NCI-H2081 (cell line): ENCODE data around the gene DNAJC30.

ENCODE experiments used
- DNase-seq, 2 experiments: peaks; one replicate each; lab custom pipeline; 2025; lab: John Stamatoyannopoulos, UW

Gene DNAJC30

DNA sequence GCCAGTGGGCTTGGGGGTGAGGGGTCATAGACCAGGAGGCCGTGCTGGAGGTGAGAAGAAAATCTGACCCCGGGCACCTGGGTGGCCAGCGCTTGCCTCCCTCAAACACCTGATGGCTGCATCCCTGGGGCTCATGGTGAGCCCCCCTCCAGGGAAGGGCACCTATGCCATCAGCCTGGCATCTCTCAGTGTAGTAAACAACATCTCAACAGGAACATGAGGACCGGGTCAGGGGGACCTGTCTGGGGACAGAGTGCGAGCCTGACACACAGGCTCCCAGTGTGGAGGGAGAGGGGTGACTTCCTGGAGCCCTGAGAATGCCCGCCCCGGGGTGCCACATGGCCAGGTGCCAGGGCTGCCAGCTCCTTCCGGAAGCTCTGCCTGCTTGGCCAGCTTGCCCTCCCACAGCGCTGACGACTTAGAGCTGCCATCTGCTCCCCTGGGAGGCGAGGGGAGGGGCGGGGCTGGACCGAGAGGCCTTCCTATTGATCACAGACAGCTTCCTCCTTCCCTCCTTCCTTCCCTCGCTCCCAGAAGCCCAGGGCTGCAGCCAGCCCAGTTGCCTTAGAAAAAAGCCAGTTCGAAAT, 23.9 kb upstream of the DNAJC30 start:
- peak; percentile 89 to 95 for DNase-seq

DNA sequence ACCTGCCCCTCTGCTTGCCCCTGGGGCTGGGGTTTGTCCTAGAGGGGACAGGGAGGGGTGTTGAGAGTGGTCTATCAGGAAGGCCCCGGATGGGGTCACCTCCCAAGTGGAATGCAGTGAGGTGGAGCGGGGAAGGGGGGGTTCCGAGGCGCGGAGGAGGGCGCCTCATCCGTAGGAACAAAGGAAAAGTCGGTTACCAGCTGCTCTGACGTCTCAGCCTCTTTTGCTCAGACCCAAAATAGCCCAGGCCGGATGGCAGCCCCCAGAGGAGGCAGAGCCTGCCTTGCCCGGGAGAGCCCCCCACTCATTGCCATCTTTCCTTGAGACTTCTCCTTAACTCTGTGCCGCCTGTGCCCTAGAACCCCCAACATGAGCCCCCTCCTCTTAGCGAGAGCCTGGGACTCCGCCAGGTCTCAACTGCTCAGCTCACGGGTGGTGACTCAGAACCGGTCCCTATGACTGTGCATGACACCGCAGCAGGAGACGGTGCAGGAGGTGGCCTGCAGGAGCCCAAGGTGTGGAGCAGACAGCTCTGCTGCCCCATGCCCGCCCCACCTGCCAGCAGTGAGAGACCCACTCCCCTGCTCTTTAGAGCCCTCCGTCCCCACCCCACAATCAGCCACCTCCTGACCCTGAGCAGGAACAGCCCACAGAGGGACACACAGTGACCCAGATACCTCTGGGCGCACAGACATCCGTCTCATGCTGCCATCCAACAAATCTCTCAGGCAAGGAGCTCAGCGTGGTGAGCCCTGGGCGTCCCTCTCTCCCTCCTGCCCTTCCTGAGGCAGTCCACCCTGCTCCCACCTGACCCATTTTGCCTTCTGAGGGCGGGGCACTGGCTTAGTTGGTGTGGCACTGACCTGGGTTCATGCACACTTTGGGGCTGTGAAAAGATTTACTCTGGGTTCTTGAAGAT, 23.1 kb upstream of the DNAJC30 start:
- peak in 1 of 2 experiments; percentile 39 for DNase-seq

DNA sequence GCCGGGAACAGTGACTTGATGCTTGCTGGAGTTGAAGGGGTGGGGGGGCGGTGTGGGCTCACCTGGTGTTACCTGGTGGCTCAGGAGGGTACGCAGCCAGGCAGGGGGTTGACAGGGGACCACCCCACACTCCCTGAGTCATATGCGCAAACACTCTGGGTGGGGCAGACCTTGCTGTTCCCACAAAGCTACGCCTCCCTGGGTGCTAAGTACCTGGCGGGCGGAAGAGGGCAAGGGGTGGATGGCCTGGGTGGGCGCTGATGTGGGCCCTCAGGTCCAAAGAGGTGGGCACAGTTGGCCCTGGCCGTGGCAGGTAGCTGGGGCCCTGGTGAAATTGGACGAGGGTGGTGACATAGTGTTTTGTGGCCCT, 22.3 kb upstream of the DNAJC30 start:
- no peak for DNase-seq

DNA sequence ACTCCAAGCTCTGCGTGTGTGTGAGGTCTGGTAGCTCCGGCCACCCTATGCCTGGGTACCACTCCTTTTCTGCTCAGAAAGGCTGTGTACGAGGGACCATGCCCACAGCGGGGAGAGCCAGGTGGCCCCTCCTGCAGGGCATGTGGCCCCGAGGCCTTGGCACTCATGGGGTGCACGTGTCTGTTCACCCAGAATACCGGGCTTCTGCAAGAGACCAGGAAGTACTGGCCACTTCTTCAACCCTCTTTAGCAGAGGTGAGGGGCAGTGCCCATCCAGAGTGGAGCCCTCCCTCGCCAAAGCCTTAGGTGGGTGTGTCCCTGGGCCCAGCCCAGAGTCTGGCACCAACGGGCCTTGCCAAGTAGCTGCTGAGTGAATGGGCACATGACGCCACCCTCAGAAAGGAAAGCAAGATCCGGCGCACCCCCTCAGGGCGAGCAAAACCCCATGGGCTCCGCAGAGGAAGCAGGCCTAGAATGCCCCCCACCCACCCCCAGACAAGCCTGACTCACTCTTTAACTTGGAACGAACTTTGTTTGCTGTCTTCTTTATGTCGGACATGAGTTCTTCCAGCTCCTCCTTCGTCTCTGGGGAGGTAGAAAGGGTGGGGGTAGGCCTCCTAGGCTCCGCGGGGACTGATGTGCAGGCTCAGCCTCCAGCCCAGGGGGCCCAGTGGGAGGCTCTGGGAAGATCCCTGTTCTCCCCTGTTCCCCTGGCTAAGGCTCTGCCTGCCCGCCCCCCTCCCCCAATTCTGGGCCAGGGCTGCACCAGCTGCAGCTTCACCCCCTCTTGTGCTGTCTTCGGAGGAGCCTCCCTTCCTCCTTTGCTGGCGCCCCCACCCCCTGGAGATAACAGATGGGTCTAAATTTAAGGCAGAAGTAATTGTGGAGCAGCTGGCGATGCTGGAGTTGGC, 21.6 kb upstream of the DNAJC30 start:
- peak; percentile 51 to 65 for DNase-seq

DNA sequence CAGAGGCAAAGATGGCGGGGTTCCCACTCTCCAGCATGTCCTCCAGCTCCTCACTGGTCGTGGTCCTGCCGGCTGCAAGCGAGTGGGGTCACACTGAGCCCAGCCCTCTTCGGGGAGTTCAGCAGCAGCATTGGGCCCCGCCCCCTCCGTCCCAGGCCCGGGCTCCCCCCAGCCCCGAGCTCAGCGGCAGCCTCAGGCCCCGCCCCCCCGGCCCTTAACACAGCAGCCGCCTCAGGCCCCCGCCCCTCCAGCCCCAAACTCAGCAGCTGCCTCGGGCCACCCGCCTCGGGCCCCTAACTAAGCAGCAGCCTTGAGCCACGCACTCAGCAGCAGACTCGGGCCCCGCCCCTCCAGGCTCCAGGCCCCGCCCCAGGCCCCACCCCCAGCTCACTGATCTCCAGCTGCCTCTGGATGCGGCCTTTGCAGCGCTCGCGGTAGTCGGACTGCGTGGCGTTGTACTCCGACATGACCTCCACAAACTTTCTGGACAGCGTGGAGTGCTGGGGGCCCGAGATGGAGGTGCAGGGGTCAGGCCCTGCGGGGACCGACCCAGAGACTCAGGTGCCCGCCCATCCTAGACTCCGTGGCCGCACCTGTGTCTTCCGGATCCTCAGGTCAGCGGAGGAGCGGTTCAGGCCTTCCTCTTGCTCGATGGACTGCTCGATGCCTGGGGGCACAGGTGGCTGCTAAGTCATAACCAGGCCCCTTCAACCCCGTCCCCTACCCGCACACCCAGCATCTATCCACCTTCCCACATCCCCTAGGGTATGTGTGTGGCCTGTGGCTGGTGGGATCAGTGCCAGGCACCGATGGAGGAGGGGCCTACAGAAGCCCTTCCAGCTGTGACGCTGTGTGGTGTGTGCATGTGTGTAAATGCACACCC, 20.7 kb upstream of the DNAJC30 start:
- no peak for DNase-seq

DNA sequence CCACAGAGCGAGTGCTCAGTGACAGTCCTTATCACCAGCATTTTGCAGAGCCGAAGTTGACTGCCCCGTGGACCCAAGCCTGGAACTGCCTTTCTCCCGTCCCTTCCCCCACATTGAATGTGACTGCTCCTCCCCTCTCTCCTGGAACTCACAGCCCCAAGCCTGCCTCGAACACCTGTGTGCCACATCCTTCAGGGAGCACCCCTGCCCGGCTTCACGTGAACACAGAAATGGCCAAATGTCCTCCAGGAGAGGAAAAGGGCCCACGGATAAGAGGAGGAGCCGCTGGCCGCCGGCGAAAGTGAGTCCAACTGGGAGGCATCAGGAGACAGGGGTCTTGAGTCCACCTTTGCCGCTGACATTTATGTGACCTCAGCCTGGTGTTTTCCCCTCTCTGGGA, 20.0 kb upstream of the DNAJC30 start:
- no peak for DNase-seq

DNA sequence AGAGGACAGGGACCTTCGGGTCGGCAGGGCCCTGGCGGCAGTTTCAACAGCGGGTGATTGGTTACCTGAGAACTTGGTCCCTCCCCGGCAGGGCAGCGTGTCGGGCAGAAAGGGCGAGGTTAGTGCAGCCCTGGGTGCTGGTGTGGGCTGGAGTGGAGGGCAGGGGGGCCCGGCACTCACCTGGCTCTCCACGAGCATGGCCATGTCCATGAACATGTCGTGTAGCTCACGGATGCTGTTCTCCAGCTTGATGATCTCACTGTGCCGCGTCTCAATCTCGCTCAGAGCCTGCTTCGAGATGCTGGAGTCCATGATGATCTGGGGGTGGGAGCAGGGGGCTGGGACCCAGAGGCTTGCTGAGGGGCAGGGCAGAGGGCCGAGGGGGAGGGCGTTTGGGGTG, 19.4 kb upstream of the DNAJC30 start:
- DNase-seq = no peak

DNA sequence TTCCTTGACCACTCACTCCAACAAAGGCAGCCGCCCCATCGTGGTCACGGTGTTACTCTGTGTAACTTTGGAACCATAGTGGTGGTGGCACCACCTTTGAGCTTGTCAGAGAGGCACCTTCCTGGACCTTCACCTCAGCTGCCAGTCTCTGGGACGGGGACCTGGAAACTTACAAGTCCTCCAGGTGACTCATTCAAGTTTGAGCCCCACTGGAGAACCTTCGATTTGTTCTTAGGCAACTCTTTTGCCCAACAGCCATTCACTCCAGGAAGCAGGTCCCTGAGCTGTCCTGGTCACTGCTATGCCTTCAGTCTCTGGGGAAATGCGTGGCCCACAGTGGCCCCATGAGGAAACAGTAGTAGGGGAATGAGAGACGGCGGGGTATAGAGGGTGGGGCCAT, 19.0 kb upstream of the DNAJC30 start:
- no peak for DNase-seq

DNA sequence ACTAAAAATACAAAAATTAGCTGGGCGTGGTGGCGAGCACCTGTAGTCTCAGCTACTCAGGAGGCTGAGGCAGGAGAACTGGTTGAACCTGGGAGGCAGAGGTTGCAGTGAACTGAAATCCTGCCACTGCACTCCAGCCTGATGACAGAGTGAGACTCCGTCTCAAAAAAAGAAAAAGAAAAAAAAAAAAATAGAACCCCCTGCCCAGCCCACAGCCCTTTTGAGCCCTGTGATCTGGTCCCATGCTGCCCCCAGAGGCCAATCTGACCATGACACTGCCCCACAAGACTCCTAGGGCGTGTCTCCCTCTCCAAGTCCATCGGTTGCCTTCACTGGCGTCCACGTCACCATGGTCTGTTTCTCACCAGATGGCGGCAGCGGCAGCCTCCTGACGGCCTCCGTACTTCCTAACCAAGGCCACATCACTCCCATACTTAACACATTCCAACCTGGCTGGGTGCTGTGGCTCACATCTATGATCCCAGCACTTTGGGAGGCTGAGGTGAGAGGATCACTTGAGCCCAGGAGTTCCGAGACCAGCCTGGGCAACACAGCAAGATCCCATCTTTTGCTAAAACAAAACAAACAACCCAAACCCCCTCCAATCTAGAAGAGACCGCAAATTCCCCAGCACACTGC, 18.2 kb upstream of the DNAJC30 start:
- no peak for DNase-seq

DNA sequence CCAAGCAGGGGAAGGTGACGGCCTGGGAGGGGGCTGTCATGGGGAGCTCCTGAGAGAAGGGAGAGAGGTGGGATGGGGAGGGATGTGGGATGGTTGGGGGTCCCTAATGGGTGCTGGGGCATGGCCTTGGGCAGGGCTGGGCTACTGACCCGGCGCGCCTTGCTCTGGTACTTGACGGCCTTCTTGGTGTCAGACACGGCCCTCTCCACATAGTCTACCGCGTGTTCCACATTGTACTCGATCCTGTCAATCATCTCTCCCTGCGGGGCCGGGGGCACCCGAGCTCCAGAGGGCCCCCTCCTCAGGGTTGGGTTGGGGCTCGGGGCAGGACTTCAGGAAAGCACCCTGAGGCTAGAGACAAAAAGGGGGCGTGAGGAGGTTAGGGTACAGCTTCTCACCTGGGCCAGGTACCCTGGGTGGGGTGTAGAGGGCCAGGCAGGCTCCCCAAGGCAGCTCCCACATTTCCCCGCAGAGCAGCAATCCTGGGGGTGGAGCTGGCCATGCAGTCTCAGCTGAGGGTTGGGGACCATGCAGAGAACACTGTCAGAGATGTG, 17.4 kb upstream of the DNAJC30 start:
- DNase-seq = no peak

DNA sequence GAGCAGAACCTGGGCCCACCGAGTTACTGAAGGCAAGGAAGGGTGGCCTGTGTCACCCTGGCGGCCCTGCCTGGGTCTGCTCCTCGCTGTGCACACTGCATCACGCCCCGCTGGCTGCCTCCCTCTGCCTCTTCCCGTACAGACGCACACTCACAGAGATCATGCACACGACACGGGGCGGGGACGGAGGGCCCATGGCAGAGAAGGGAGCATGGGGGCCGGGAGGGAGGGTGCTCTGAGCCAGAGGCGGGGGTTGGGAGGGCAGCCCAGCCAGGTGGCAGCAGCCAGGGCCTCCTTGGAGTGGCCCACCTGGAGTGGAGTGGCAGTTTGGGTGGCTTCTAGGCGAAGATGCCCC, 16.8 kb upstream of the DNAJC30 start:
- DNase-seq = no peak

DNA sequence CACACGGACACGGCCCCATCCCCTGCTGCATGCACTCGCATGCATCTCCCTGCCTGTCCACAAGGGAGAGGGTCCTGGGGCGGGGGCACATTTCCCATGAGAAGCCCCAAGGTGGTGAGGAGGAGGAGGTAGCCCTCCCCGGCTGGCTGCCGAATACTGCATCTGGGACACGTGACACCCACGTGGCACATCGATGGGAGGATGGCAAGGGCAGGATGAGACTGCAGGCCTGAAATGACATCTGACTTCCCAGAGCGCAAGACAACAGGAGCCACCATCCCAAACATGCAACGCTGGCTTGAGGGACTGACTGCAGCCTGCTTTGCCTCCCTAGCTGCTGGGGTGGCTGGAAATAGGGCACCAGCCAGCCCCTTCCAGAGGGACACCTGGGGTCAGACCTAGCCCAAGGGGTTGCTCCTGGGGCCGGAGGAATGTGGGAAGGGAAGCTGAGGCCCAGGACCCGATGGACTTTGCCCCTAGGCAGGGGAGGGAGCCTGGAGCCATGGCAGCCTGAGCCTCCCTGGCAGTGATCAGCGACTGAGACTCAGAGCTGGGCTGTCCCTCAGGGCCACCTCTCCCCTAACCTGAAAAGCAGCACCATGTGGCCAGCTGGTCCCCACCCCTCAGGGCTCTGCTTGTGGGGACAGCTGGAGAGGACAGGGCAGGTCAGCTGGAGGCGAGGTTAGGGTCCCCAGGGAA, 16.3 kb upstream of the DNAJC30 start:
- DNase-seq = no peak

DNA sequence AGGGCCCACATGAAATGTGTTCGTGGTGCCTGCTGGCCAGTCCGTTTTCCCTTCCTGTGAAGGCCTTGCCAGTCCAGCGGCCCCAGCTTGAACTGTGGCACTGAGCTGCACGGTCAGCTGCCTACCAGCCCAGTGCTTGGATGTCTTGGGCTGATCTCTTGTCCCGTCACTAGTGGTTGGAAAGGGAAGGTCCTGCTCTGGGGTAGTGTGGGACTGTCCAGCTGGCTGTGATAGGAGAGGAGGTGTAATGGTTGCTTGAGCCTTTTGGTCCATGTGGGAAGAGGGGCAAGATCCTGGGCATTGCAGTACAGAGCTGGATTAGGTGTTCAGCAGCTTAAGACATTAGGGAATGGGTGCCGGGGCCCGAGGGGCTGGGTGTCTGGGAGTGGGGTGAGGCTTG, 15.2 kb upstream of the DNAJC30 start:
- DNase-seq = no peak

DNA sequence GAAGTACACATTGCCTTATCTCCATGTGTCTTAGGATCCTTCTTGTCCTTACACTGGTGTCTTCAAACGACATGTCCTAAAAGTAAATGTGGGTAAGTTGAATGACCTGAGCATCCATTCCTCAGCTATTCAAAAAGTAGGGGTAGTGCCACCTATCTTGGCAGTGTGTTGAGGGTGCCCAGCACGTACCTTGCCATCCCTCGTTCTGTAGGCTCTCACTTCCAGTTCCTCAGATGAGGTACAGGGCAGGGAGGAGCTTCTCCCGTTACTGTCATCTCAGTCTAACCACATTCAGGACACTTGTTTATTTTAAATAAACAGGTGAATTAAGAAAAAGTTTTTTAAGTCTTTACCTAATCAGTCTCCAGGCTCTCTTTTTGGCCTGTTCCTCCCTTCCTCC, 13.1 kb upstream of the DNAJC30 start:
- no peak for DNase-seq

DNA sequence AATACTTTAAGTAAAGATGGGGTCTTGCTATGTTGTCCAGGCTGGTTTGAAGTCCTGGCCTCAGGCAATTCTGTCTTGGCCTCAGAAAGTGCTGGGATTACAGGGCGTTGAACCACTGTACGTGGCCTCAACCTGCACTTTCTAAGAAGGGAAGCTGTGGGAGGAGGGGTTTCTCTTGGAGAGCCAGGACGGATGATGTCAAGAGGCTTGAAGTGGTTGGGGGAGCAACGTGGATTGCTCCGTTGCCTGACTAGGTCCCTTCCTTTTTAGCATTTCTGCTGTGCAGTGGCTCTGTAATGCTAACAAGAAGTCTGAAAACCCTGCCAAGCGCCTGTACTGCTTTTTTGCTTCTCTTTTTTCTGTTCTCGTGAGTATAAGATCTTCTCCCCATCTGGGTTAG, 7.4 kb upstream of the DNAJC30 start:
- no peak for DNase-seq

DNA sequence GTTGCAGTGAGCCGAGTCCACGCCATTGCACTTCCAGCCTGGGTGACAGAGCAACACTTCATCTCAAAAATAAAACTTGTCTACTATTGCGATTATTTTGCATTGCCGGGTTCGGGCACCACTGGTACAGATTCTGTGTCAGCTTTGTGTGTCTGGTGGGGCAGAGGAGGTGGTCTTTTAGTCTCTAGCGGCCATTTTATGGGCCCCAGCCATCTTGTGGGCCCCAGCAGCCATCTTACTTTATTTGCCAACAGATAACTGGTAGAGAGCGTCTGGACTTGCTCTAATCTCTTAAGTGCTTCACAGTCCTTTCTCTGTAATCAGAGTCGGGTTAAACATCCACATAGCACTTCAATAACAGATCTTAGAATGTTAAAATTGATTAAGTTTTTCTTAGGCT, 5.0 kb upstream of the DNAJC30 start:
- DNase-seq = no peak

DNA sequence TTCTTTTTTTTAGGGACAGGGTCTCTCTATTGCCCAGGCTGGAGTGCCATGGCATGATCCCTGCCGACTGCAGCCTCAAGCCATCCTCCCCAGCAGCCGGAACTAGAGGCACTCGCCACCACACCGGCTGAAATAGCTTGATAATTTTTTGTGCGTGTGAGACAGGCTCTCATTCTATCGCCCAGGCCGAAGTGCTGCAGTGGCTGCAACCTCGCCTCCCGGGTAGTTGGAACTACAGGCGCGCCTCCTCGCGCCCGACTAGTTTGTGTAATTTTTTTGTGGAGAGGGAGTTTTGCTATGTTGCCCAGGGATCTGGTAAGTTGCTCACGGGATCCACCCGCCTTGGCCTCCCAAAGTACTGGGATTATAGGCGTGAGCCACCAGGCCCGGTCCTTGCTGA, 2.1 kb upstream of the DNAJC30 start:
- DNase-seq = no peak

DNA sequence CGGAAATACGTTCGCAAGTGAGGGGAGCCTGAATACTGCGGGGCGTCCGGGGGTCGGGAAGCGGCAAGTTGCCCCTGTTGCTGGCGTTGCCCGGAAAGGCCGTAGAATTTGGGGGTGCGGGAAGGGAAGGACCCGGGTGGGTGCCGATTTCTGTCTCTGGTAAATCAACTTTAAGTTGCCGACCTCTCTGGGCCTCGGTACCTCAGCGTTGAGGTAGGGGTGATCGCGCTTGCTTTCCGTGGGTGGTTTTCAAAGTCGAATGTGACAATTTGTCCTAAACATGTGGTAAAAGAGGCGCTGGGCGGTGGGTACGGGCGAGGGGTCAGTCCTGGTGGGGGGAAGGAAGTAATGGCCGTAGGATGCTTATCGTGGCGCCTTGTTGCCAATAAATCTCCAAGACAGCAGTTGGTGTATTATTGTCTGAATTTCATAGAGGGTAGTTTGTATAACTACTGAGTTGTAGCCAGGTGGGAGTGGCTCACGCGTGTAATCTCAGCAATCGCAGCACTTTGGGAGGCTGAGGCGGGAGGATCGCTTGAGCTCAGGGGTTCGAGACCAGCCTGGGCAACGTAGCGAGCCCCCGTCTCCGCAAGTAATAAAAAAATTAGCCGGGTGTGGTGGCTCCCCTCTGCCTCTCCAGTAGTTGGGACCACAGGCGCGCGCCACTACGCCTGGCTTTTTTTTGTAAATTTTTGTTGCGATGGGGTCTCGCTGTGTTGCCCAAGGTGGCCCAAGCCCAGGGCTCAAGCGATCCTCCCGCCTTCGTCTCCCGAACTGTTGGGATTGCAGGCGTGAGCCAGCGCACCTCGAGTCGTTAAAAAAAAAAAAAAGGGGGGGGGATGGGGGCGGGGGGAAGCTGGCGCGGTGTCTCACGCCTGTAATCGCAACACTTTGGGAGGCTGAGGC, 788 bp upstream of the DNAJC30 start:
- no peak for DNase-seq

DNA sequence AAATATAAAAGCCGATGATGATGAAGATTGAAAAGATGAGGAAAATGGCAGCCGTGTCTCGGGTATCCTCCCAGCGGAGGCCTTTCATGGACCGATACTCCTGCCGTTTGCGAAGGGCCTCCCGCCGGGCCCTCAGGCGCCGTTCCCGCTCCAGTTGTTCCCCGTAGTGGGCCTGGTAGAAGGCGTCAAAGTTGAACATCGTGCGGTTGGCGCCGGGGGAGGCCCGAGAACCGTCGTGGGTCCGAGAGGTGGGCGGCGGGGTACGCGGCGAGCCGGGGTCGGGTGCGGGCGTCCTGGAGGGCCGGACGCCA, 553 bp downstream of the DNAJC30 start:
- DNase-seq = peak in 1 of 2 experiments; percentile 16
